ENCODE data around the gene MAN2A2. TPM values are rescaled to one million over a fixed set of nuclear protein-coding genes. Genes with fewer than 3 reads are reported as not detected.

Gene MAN2A2
- total and polyA plus RNA-seq, 2 of the 8 experiments (the other 6 are each of a cell fraction or from before 2014, with no cell fraction given) = 23.1 to 29.7 TPM

- Histone ChIP-seq H3K56ac (replicated peaks; ENCODE audit: insufficient read length, low read depth, low read length) (no peak overlapping the region), H4K5ac (ENCODE audit: insufficient read length, low read depth, low read length) (no peak overlapping the region), H3K79me2 (ENCODE audit: control insufficient read depth in 1 of 2, insufficient read depth in 2 of 2, low read length in 2 of 2) (no peaks in the 10 kb centered on the region), H4K91ac (replicated peaks; ENCODE audit: insufficient read length, low read length) (no peak overlapping the region), H2BK120ac (replicated peaks; ENCODE audit: low read depth, low read length) (no peak overlapping the region), H2BK5ac (ENCODE audit: low read depth, low read length) (no peak overlapping the region; the same call in 1 of the 2 replicates), H3K9ac (replicated peaks in 1 of 4; ENCODE audit: extremely low read depth in 1 of 4, low read depth in 3 of 4, low read length in 3 of 4) (no peak overlapping the region), H3K27ac (ENCODE audit: low read depth, low read length) (no peak overlapping the region), H3K14ac (ENCODE audit: insufficient read length) (no peak overlapping the region), H3K4me1 (replicated peaks in 1 of 4; ENCODE audit: control insufficient read depth in 3 of 4, insufficient read depth in 4 of 4, low read length in 3 of 4) (peaks cover 0 to 2% (median 0%) of the 10 kb centered on the region in 4 experiments; a peak in 2 of 7 replicates), H3K4me2 (ENCODE audit: insufficient read depth in 1 of 2, low read depth in 2 of 2, low read length in 2 of 2) (no peak overlapping the region), H3K27me3 (replicated peaks in 1 of 4; ENCODE audit: control insufficient read depth in 3 of 4, extremely low read depth in 1 of 4, insufficient read depth in 3 of 4, low read length in 3 of 4) (no peaks in the 10 kb centered on the region), H4K20me1 (replicated peaks in 1 of 2; ENCODE audit: control insufficient read depth in 1 of 2, insufficient read depth in 2 of 2, low read length in 2 of 2) (peaks cover under 1 to 3% of the 10 kb centered on the region in 2 experiments), H3K18ac (ENCODE audit: extremely low read depth, low read length) (no peak overlapping the region), H2BK20ac (ENCODE audit: low read length) (no peak overlapping the region), H2AK5ac (ENCODE audit: low read depth, low read length) (no peak overlapping the region), H3K4ac (replicated peaks; ENCODE audit: insufficient read length, low read depth, low read length) (no peak overlapping the region), H2BK15ac (ENCODE audit: low read length) (no peak overlapping the region), H3K79me1 (ENCODE audit: low read depth, low read length) (no peaks in the 10 kb centered on the region), H3K23me2 (ENCODE audit: low read depth, low read length) (no peaks in the 10 kb centered on the region), H3K36me3 (ENCODE audit: control insufficient read depth in 2 of 4, insufficient read depth in 4 of 4, low read length in 3 of 4) (no peaks in the 10 kb centered on the region; a peak in 2 of 8 replicates), H2BK12ac (ENCODE audit: low read depth, low read length) (no peak overlapping the region), H3K4me3 (ENCODE audit: extremely low read depth in 1 of 4, insufficient read depth in 2 of 4, low read depth in 3 of 4, low read length in 4 of 4) (no peak overlapping the region), H3K9me3 (ENCODE audit: insufficient read depth in 2 of 2, low read depth in 1 of 2, low read length in 1 of 2) (no peaks in the 10 kb centered on the region), H2AFZ (ENCODE audit: low read length) (no peak overlapping the region), H4K8ac (ENCODE audit: extremely low read depth, insufficient read depth, low read length) (no peak overlapping the region), H3K23ac (ENCODE audit: insufficient read length) (no peak overlapping the region)
- DNase-seq (ENCODE audit: low read depth in 1 of 2, low spot score in 2 of 2) (no peak), FAIRE-seq (no peak)
- 92% methylated on average over 23 of the region's 23 CpGs; no CpG with 5 or more reads in 1 of the 2 experiments for WGBS, 2 experiments (ENCODE audit: extremely low coverage in 1 of 2, insufficient coverage in 1 of 2, insufficient read length in 1 of 2, insufficient replicate concordance in 2 of 2, low coverage in 1 of 2, low lambda C conversion rate in 2 of 2, missing lambda C conversion rate in 1 of 2)
- ChIA-PET POLR2A (ENCODE audit: partially characterized antibody) (interaction anchor here (0.7 to 1.4 kb wide), 4 partner anchors 12 to 17 kb away, joined by 3 to 6 read pairs (median 3); partner anchors contain the start of genes MAN2A2 and UNC45A), CTCF (ENCODE audit: partially characterized antibody) (interaction anchor here (0.6 to 6.8 kb wide), 9 partner anchors 8 to 331 kb away, joined by 3 to 87 read pairs (median 4); partner anchors contain the start of genes HDDC3 and UNC45A)
- TF ChIP-seq CHD2 (IDR thresholded peaks at IDR 0.05; ENCODE audit: low read length) = no peak
- TF ChIP-seq YY1 (IDR thresholded peaks at IDR 0.05; ENCODE audit: low read depth, low read length) = no peak
- no peak for TF ChIP-seq NANOG (IDR thresholded peaks at IDR 0.05; ENCODE audit: insufficient read depth, low read depth, low read length, poor library complexity, severe bottlenecking)
- TF ChIP-seq CBX5 (IDR thresholded peaks at IDR 0.05; ENCODE audit: low read depth, low read length) = no peak
- TF ChIP-seq EP300 (IDR thresholded peaks at IDR 0.05; ENCODE audit: borderline replicate concordance in 1 of 2, low read depth in 2 of 2, low read length in 2 of 2) = no peak
- TF ChIP-seq KDM4A (IDR thresholded peaks at IDR 0.05; ENCODE audit: low read depth, low read length, severe bottlenecking) = no peak
- TF ChIP-seq SAP30 (IDR thresholded peaks at IDR 0.05; ENCODE audit: insufficient read depth, insufficient replicate concordance, low read length) = no peak
- TF ChIP-seq RBBP5 (IDR thresholded peaks at IDR 0.05; ENCODE audit: borderline replicate concordance, low read depth, low read length) = no peak
These were observed 15.1 kb downstream of the MAN2A2 start for GRCh38 chr15:90918034-90918788.
